IPS-11a (cell line): ENCODE measurements around the gene LGALS12.

Experiments
- H3K4me3 ChIP-seq: one replicate; pipeline ENCODE4 v1.5.1; 2013; ENCODE audit warnings: low read depth, low read length, control low read depth

Gene LGALS12

GRCh38 chr11:63505857-63506528 is at the start of gene LGALS12:
Gene LGALS12 (plus strand): TSS chr11:63506084. CDS start chr11:63506459, 375 bp downstream.
- no peak within 1 kb of the TSS for H3K4me3 ChIP-seq

DNA sequence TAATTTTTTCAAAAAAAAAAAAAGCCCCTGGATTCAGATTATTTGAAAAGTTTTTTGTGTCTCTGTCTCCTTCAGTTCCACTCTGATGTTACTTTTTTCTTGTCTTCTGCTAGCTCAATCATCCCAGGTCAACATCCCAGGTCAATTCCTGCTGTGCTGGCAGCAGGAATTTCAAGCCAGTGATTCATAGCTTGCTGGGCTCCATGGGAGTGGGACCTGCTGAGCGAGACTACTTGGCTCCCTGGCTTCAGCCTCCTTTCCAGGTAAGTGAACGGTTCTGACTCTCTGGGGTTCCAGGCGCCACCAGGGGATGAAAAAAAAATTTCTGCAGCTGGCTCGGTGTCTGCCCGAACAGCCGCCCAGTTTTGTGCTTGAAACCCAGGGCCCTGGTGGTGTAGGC is 46.3 kb upstream of the LGALS12 start:
- no peak overlapping the region for H3K4me3 ChIP-seq

- no peak overlapping the region for H3K4me3 ChIP-seq
Measured at GRCh38 chr11:63462137-63462536, 43.7 kb upstream of the LGALS12 start.

DNA sequence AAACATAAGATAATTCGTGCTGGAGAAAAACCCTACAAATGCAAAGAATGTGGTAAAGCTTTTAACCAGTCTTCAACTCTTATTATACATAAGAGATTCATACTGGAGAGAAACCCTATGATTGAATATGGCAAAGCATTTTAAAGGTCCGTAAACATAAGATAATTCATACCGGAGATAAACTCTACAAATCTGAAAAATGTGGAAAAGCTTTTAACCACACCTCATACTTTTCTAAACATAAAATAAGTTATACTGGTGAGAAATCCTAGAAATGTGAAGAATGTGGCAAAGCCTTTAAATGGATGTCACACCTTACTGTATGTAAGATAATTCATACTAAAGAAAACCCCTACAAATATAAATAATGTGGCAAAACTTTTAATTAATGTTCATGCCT is 35.6 kb upstream of the LGALS12 start:
- no peak overlapping the region for H3K4me3 ChIP-seq

DNA sequence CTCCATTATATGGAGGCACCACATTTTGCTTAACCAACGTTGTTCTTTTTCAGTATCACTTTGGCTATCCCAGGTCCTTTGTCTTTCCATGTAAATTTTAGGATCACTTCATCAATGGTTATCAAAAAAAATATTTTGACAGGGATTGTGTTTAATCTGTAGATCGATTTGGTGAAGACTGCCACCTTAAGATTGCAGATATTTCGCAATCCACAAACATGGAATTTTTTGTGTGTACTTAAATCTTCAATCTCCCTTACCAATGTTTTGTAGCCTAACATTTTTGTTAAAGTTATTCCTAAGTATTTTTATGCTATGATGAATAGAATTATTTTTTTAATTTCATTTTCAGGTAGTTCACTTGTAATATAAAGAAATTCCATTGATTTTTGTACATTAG is 33.5 kb upstream of the LGALS12 start:
- no peak overlapping the region for H3K4me3 ChIP-seq

GRCh38 chr11:63476618-63477017 is 29.3 kb upstream of the LGALS12 start:
- no peak overlapping the region for H3K4me3 ChIP-seq

GRCh38 chr11:63478896-63479295 is 27.0 kb upstream of the LGALS12 start:
- H3K4me3 ChIP-seq: no peak overlapping the region

DNA sequence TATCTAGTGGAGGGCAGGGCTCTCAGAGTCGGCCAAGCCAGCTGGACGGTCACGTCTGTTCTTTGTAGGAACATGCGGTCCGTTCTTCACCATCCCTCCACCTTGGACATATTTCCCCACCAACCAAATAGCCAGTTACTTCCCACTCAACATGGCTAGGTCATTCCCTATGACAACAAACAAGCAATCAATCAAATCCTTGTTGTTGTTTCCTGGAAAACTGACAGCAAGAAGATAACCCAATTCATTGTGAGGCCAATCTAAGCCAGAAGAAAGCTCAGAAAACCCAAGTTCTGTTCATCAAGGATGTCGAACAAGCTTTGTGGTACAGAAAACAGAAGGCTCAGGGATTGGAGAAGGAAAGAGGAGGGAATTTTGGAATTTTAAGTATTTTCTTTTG is 25.8 kb upstream of the LGALS12 start:
- no peak overlapping the region for H3K4me3 ChIP-seq

DNA sequence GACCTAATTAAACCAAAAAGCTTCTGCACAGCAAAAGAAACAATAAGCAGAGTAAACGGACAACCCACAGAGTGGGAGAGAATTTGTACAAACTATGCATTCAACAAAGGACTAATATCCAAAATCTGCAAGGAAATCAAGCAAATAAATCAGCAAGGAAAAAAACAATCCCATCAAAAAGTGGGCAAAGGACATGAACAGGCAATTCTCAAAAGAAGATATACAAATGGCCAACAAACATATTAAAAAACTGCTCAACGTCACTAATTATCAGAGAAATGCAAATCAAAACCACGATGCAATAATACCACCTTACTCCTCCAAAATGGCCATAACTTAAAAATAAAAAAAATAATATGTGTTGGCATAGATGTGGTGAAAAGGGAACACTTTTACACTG is 20.1 kb upstream of the LGALS12 start:
- H3K4me3 ChIP-seq: no peak overlapping the region

DNA sequence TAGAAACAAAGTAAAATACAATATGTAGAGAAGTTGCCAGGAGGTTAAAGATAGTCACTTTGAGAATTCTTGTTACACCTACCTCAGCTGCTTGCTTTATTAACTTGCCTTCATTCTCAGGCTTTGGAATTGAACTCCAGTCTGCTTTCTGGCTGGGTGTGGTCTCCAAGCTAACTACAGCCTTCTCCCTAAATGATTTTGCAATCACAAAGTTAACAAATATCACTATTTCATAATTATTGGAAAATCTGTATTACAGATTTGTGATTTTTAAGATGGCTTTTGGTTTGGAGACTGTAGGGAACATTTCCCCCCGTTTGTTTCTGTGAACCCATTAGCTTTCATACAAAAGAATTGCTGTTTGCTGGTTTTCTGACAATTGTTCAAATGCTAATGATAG is 17.1 kb upstream of the LGALS12 start:
- no peak overlapping the region for H3K4me3 ChIP-seq

DNA sequence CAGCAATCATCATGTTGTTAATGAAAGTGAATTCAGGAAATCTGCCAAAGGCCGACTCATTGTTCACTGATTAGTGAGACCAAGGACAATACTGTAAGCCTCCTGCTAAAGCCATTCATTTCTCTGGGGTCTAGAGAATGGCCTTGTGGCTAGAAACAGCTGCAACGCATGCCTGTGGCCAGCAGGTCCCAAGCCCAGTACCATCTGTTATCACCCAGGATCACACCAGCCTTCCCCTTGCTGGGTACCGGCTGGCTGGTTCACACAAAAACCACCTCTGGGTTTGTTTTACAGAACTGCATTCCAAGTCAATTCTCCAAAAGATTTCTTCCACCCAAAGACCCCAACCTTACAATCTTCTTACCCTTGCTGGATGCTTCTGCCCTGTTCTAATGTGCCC is 16.0 kb upstream of the LGALS12 start:
- no peak overlapping the region for H3K4me3 ChIP-seq

GRCh38 chr11:63490551-63491239 is 15.2 kb upstream of the LGALS12 start, which contains the start of gene PLAAT5:
Gene PLAAT5 (minus strand): TSS chr11:63491167. CDS start chr11:63491034, 133 bp downstream.
- H3K4me3 ChIP-seq: peak within 1 kb of the TSS; percentile 38

DNA sequence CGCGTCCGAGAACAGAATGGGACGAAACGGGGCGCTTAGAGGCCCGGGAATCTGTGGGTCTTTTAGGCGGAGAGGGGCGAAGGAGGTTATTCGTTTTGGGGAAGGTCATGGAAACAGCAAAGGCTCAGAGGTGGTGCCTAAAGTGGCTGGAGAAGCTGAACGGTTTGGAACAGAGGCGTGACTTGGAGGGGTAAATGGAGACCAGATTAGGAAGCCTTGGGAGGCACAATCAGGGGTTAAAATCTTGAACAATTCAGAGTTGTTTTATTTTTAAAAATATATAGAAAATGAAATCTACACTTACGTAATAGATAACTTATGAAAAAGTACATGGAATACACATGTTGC is 14.7 kb upstream of the LGALS12 start:
- peak overlapping the region; percentile 38 for H3K4me3 ChIP-seq

- peak overlapping the region; percentile 22 for H3K4me3 ChIP-seq
Measured at GRCh38 chr11:63491636-63492372, 14.1 kb upstream of the LGALS12 start.

DNA sequence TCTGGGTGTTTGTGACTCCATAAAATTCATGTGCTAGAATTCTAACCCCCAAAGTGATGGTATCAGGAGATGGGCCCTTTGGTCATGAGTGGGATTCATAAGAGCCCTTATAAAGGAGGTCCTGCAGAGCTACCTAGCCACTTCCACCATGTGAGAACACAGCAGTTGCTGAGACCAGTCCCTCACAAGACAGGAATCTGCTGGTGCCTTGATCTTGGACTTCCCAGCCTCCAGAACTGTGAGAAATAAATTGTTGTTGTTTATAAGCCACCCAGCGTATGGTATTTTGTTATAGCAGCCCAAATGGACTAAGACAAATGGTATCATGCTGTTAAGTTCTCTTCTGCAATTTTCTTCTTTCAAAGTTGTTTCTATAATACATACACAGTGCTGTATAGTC is 13.4 kb upstream of the LGALS12 start:
- H3K4me3 ChIP-seq: no peak overlapping the region

GRCh38 chr11:63493127-63493526 is 12.8 kb upstream of the LGALS12 start:
- H3K4me3 ChIP-seq: no peak overlapping the region

DNA sequence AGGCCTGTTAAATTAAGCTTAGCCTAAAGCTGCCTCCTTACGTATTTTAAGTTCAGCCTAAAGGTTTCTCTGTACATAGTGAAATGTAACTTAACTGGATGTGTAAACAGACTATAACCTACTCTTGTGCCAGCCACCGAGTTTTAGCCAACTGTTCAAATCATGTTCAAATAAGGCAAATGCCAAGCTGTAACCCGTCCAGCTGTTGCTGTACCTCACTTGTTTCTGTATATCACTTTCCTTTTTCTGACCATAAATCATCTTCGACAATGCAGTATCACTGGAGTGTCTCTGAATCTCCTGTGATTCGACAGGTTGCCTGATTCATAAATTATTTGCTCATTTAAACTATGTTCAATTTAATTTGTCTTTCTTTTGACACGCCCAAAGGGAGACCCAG is 10.9 kb upstream of the LGALS12 start:
- no peak overlapping the region for H3K4me3 ChIP-seq

DNA sequence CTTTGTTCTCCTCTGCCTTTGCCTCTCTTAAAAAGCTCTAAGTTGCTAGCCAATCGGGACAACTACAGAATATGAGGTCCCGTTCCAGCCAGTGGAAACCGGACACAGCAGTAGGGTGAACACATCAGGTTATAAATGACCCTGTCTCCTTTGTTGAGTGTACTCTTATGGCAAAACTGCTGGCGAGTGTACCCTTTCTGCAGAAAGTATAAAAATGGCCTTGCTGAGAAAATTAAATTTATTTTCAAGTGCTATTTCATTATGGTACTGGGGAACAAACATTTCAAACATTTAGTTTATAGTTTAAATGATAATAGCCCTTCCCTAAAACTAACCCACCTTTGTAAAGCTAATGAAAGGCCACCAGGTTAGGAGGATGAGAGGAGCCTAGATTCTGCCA is 6.0 kb upstream of the LGALS12 start:
- no peak overlapping the region for H3K4me3 ChIP-seq

DNA sequence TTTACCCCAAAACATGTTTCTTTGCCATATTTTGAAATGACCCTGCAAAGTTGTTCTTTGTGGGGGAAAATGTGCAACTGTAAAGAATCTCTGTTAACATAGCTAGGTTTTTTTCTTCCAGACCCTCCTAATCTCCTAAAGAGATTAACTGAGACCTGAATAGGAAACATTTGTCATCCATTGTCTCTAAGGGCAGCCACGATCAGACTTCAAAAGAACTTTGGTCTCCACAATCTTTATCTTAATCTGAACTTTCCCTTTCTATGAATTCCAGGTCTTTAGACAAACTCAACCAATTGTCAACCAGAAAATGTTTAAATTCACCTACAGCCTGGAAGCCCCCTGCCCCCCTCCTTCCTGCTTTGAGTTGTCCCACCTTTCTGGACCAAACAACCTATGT is 4.6 kb upstream of the LGALS12 start:
- H3K4me3 ChIP-seq: no peak overlapping the region

DNA sequence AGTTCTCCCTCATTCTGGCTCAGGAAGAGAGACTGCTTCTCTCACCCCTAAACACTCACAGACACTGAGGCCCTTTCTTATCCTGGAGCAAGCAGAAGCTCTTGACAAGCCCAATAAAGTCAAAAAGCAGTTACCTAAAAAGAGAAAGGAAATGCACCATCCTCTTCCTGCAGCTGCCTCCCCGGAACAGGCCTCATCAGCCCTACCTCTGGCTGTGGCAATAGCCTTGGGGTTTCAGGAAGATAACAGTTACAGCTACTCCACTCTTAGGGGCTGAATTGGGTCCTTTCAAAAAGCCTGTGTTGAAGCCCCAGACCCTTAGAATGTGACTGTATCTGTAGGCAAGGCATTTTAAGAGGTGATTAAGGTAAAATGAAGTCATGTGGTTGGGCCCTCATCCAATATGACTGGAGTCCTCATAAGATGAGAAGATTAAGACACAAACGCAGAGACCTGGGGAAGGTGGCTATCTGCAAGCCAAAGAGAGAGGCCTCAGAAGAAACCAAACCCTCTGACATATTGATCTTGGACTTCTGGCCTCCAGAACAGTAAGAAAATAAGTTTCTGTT is 3.5 kb upstream of the LGALS12 start:
- H3K4me3 ChIP-seq: no peak overlapping the region

- no peak overlapping the region for H3K4me3 ChIP-seq
Measured at GRCh38 chr11:63503492-63503891, 2.4 kb upstream of the LGALS12 start.

GRCh38 chr11:63504054-63504453 is 1.8 kb upstream of the LGALS12 start:
- no peak overlapping the region for H3K4me3 ChIP-seq
